Activated B cell treated with CpG ODN at 0.5 μM for 24 hours (primary cell): ENCODE results near the gene GOLGA3. TPM values are rescaled to one million over a fixed set of nuclear protein-coding genes. Genes with fewer than 3 reads are reported as not detected.

ENCODE experiments used
- ATAC-seq: fragments of 200-7000 bp; cut with Tn5 transposase; one replicate; pipeline ENCODE4 v1.10.0; 2021; ENCODE audit warnings: low read depth, mild to moderate bottlenecking, moderate library complexity
- CTCF ChIA-PET: fragments of 350-600 bp; sonication (Branson Sonifier 250); formaldehyde crosslinking; loops from one replicate; lab custom pipeline; 2021; ENCODE audit warnings: antibody characterized with exemption; lab: Charles Lee
- POLR2A ChIA-PET: fragments of 350-600 bp; sonication (Branson Sonifier 250); formaldehyde crosslinking; loops from one replicate; lab custom pipeline; 2021; ENCODE audit warnings: antibody characterized with exemption; lab: Charles Lee
- DNase-seq: peaks from one replicate; pipeline ENCODE4 v3.0.0; 2022
- H3K27ac Mint-ChIP-seq: one replicate; pipeline ENCODE4 v1.8.0; 2020; ENCODE audit warnings: mixed read lengths
- H3K27me3 Mint-ChIP-seq: one replicate; pipeline ENCODE4 v1.8.0; 2021; ENCODE audit warnings: mixed read lengths
- H3K36me3 Mint-ChIP-seq: one replicate; pipeline ENCODE4 v1.8.0; 2021; ENCODE audit warnings: low read depth, mixed read lengths
- H3K4me1 Mint-ChIP-seq: one replicate; pipeline ENCODE4 v1.8.0; 2021; ENCODE audit warnings: mixed read lengths
- H3K4me3 Mint-ChIP-seq: one replicate; pipeline ENCODE4 v1.8.0; 2020; ENCODE audit warnings: mild to moderate bottlenecking, mixed read lengths
- H3K9me3 Mint-ChIP-seq: one replicate; pipeline ENCODE4 v1.8.0; 2020; ENCODE audit warnings: mixed read lengths
- intact Hi-C: fragments of 100-400 bp; cut with micrococcal nuclease; formaldehyde crosslinking; loops from one replicate; pipeline ENCODE4 v1.15.1; 2024
- total RNA-seq: library from RNA; stranded (reverse); gene quantifications from 2 replicates; pipeline ENCODE4 v1.2.3, GENCODE V29; 2022
- TF ChIP-seq, protein P1 (sequence below): fragments of 200-600 bp; IDR thresholded peaks from one replicate; pipeline ENCODE4 v1.8.0; 2022; ENCODE audit warnings: antibody characterized with exemption, mild to moderate bottlenecking

The GOLGA3 gene
- total RNA-seq, 1 donor from 2014 or later = 52.4 TPM

DNA sequence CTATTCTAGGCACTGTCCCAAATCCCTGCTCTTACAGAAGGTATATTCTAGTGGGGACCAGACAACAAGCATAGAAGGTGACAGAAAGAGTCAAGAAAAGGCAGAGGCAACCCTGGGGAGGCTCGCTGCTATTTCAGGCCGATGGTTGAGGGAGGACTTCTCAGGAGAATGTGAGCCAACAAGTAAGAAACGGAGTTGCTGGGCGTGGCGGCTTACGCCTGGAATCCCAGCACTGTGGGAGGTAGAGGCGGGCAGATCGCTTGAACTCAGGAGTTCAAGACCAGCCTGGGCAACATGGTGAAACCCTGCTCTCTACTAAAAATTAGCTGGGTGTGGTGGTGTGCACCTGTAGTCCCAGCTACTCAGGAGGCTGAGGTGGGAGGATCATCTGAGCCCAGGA, 4.7 kb upstream of the GOLGA3 start:
- TF ChIP-seq, protein P1, sequence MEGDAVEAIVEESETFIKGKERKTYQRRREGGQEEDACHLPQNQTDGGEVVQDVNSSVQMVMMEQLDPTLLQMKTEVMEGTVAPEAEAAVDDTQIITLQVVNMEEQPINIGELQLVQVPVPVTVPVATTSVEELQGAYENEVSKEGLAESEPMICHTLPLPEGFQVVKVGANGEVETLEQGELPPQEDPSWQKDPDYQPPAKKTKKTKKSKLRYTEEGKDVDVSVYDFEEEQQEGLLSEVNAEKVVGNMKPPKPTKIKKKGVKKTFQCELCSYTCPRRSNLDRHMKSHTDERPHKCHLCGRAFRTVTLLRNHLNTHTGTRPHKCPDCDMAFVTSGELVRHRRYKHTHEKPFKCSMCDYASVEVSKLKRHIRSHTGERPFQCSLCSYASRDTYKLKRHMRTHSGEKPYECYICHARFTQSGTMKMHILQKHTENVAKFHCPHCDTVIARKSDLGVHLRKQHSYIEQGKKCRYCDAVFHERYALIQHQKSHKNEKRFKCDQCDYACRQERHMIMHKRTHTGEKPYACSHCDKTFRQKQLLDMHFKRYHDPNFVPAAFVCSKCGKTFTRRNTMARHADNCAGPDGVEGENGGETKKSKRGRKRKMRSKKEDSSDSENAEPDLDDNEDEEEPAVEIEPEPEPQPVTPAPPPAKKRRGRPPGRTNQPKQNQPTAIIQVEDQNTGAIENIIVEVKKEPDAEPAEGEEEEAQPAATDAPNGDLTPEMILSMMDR = no peak
- Mint-ChIP-seq H3K36me3 (peaks cover 30% of the 10 kb centered on the region), H3K27ac (no peak overlapping the region), H3K4me3 (no peak overlapping the region), H3K4me1 (peaks cover 22% of the 10 kb centered on the region), H3K9me3 (no peaks in the 10 kb centered on the region), H3K27me3 (no peaks in the 10 kb centered on the region)
- intact Hi-C loops = no loop called here
- DNase-seq (no peak), ATAC-seq (no peak)
- ChIA-PET POLR2A (interaction anchor here (1.4 kb wide), 1 partner anchor 13 kb away, joined by 3 read pairs; no protein-coding TSS in a partner anchor), CTCF (no interaction called here)

DNA sequence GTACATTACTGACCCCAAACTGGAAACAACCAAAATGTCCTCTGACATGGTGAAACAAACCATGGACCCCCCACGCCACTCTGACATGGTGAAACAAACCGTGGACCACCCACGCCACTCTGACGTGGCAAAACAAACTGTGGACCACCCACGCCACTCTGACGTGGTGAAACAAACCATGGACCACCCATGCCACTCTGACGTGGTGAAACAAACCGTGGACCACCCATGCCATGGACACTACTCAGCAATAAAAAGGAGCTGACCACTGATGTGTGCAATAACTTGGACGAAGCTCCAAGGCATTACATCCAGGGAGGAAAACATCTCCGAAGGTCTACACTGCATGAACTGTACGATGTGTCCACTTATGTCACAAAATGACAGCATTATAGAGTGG, 3.1 kb upstream of the GOLGA3 start:
- H3K4me1 Mint-ChIP-seq = peaks cover 34% of the 10 kb centered on the region

DNA sequence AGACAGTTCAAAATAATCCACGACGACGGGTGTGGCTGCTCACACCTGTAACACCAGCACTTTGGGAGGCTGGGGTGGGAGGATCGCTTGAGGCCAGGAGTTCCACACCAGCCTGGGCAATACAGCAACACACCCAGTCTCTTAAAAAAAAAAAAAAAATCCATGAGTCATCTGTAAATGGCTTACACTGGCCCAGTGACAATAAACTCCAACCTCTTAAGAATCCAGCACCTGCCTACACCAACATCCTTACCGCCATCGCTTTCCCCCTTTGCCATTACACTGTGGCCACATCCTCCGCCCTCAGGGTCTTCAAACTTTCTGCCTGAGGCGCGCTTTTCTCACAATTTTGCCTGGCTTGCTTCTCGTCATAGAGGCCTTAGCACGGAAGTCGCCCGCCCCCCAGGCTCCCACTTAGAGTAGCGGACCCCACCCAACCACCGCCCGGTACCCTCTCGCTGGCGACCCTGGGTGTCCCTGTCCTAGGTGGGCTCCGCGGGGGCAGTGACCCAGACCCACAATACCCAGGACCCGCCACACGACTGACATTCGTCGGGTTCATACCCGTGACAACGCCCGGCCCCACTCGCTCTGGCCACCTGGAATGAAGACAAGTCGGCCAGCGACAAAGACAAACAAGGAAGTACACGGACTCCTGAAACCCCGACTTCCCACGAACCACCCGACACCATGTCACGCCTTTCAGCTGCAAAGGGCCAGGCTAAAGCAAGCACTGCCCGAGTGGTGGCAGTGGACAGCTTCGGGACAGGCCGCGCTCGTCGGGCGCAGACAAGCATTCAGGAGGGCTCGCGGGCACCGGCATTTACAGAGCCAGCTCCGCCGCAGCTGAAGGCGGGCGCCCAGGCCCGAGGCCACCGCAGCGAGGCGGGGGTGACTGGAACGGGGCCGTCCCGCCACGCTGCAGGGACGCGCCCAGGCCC, 636 bp downstream of the GOLGA3 start:
- ATAC-seq = peak; percentile 8
- TF ChIP-seq, protein P1 = no peak
- POLR2A ChIA-PET = interaction anchor here (0.9 to 2.4 kb wide), 12 partner anchors 8 to 353 kb away, joined by 3 to 43 read pairs (median 5); partner anchors contain the start of genes ANKLE2, CHFR, PGAM5 and ZNF268
- CTCF ChIA-PET = no interaction called here
- Mint-ChIP-seq H3K4me1 (peaks cover 58% of the 10 kb centered on the region), H3K4me3 (peak overlapping the region; percentile 87), H3K36me3 (peaks cover 51% of the 10 kb centered on the region), H3K27ac (peak overlapping the region; percentile 82), H3K27me3 (no peaks in the 10 kb centered on the region), H3K9me3 (no peaks in the 10 kb centered on the region)
- intact Hi-C loops = loop anchor here (2.0 to 5.0 kb wide), 5 partner anchors 55 to 303 kb away; partner anchors contain the start of genes ANKLE2, ZNF10, ZNF605 and ZNF84
- peak; percentile 18 for DNase-seq

More for the DNA sequence above, 3.1 kb upstream of the GOLGA3 start:
- CTCF ChIA-PET = no interaction called here
- Mint-ChIP-seq H3K36me3 (peaks cover 38% of the 10 kb centered on the region), H3K27ac (no peak overlapping the region), H3K9me3 (no peaks in the 10 kb centered on the region), H3K27me3 (no peaks in the 10 kb centered on the region), H3K4me3 (no peak overlapping the region)
- TF ChIP-seq, protein P1 = no peak
- DNase-seq = no peak
- POLR2A ChIA-PET = no interaction called here
- ATAC-seq = no peak
- intact Hi-C loops = no loop called here

DNA sequence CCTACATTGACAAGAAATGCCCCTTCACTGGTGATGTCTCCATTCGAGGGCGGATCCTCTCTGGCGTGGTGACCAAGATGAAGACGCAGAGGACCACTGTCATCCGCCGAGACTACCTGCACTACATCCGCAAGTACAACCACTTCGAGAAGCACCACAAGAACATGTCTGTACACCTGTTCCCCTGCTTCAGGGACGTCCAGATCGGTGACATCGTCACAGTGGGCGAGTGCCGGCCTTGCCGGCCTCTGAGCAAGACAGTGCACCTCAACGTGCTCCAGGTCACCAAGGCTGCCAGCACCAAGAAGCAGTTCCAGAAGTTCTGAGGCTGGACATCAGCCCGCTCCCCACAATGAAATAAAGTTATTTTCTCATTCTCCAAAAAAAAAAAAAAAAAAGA, 2.8 kb downstream of the GOLGA3 start:
- H3K27ac Mint-ChIP-seq = peak overlapping the region; percentile 37
- H3K4me1 Mint-ChIP-seq = peaks cover 61% of the 10 kb centered on the region
- no peak for DNase-seq
- intact Hi-C loops = loop anchor here (5.0 kb wide), 2 partner anchors 64 to 211 kb away; partner anchors contain the start of genes ANKLE2 and ZNF84
- peaks cover 52% of the 10 kb centered on the region for H3K36me3 Mint-ChIP-seq
- H3K4me3 Mint-ChIP-seq = no peak overlapping the region
- H3K27me3 Mint-ChIP-seq = no peaks in the 10 kb centered on the region
- TF ChIP-seq, protein P1 = no peak
- H3K9me3 Mint-ChIP-seq = no peaks in the 10 kb centered on the region
- POLR2A ChIA-PET = no interaction called here
- CTCF ChIA-PET = no interaction called here
- ATAC-seq = no peak

DNA sequence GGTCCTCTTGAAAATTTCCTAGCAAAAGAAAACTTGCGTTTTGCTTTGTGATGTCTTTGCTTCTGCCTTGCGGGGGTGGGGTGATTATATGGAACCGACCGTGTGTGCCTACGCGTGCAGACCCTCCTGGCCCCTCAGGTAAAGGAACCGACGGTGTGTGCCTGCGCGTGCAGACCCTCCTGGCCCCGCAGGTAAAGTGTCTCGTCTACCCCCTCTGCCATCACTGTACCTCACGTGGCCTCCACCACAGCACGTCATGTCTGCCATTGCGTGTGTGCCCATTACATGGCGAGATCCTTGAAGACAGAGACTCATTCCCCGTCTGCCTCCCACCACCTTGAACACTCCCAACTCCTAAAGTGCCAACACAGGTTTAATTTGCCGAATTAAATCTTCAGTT, 3.6 kb downstream of the GOLGA3 start:
- intact Hi-C loops = loop anchor here (5.0 kb wide), 2 partner anchors 63 to 212 kb away; partner anchors contain the start of genes ANKLE2 and ZNF84
- H3K4me3 Mint-ChIP-seq = no peak overlapping the region

More for the DNA sequence above, 3.6 kb downstream of the GOLGA3 start:
- peaks cover 57% of the 10 kb centered on the region for H3K36me3 Mint-ChIP-seq
- peaks cover 69% of the 10 kb centered on the region for H3K4me1 Mint-ChIP-seq
- no peaks in the 10 kb centered on the region for H3K27me3 Mint-ChIP-seq
- ChIA-PET CTCF (no interaction called here), POLR2A (no interaction called here)
- DNase-seq (no peak), ATAC-seq (no peak)
- no peaks in the 10 kb centered on the region for H3K9me3 Mint-ChIP-seq
- no peak overlapping the region for H3K27ac Mint-ChIP-seq
- TF ChIP-seq, protein P1 = no peak
